Measurements from ENCODE around the gene MRNIP. TPM values are rescaled to one million over a fixed set of nuclear protein-coding genes. Genes with fewer than 3 reads are reported as not detected.

The MRNIP gene
- total RNA-seq, 1 donor from 2014 or later: 21.4 TPM

DNA sequence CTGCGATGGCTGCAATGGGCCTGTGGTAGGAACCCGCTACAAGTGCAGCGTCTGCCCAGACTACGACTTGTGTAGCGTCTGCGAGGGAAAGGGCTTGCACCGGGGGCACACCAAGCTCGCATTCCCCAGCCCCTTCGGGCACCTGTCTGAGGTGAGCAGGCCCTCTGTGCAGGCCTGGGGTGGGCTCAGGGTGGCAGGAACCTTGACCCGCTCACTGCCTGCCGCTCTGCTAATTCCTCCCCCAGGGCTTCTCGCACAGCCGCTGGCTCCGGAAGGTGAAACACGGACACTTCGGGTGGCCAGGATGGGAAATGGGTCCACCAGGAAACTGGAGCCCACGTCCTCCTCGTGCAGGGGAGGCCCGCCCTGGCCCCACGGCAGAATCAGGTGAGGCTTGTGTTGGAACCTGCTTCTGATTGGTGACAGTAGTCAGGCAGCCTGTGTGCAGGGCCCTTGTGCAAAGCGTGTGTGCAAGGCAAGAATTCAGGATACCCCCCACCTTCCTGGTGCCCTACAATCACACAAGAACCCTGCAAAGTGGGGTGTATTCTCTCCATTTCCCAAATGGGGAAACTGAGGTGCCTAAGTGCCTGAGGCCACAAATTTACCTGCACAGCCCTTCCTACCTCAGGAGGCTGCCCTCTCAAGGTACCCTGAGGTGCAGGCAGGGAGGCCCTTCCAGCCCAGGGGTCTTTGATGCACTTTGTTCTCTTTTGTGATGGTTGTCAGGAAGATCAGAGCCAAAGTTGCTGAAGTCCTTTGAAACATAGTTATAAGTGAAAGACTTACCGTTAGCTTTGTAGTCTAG, 34.5 kb downstream of the MRNIP start:
- Histone ChIP-seq H3K27me3 (ENCODE audit: control insufficient read depth in 3 of 3, insufficient read depth in 3 of 3, low read length in 3 of 3) (no peaks in the 10 kb centered on the region), H3K9ac (ENCODE audit: low read depth in 1 of 3, low read length in 3 of 3) (peak overlapping the region in 2 of 3 donors; percentile 2 to 57), H3K36me3 (ENCODE audit: control insufficient read depth in 3 of 3, insufficient read depth in 3 of 3, low read length in 3 of 3) (peaks cover 60 to 67% (median 62%) of the 10 kb centered on the region in 3 donors), H3K27ac (ENCODE audit: low read depth, low read length) (peak overlapping the region; percentile 12), H3K9me3 (ENCODE audit: control insufficient read depth in 3 of 3, low read length in 3 of 3) (no peaks in the 10 kb centered on the region), H3K4me3 (ENCODE audit: low read length in 3 of 3) (peak overlapping the region in 2 of 3 donors; percentile 14 to 29), H3K4me1 (ENCODE audit: control insufficient read depth in 3 of 3, insufficient read depth in 3 of 3, low read length in 3 of 3) (peaks cover 47 to 71% (median 62%) of the 10 kb centered on the region in 3 donors)

DNA sequence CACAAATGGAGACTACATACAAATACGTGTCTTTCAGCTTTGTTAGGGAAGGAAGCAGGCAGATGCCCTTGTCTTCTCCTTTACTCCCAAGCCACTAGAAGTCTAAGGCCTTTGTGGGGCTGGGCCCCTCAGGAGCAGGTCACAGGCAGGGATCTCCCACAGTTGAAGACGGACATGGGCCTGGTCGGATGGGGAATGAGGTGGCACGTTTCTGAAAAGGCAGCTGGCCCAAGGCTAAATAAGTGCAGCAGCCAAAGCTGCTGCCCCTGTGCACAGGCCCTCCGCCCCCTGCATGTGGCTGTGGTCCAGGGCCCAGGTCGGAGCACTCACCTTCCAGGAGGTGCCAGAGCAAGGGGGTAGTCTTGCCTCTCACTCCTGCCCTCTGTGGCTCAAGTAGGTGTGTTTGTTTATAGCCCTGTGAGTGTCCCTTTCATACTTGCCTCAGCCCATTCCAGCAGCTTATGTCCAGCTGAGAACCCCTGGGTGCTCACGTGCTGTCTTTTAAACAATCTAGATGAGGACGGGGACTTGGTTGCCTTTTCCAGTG, 36.1 kb downstream of the MRNIP start:
- Histone ChIP-seq H3K4me3 (ENCODE audit: low read length in 3 of 3) (peak overlapping the region; percentile 84 to 94 (median 93)), H3K9ac (ENCODE audit: low read depth in 1 of 3, low read length in 3 of 3) (peak overlapping the region; percentile 79 to 100 (median 100)), H3K36me3 (ENCODE audit: control insufficient read depth in 3 of 3, insufficient read depth in 3 of 3, low read length in 3 of 3) (peaks cover 47 to 54% (median 50%) of the 10 kb centered on the region in 3 donors), H3K27ac (ENCODE audit: low read depth, low read length) (peak overlapping the region; percentile 99), H3K27me3 (ENCODE audit: control insufficient read depth in 3 of 3, insufficient read depth in 3 of 3, low read length in 3 of 3) (no peaks in the 10 kb centered on the region), H3K9me3 (ENCODE audit: control insufficient read depth in 3 of 3, low read length in 3 of 3) (no peaks in the 10 kb centered on the region), H3K4me1 (ENCODE audit: control insufficient read depth in 3 of 3, insufficient read depth in 3 of 3, low read length in 3 of 3) (peaks cover 58 to 74% (median 64%) of the 10 kb centered on the region in 3 donors)

DNA sequence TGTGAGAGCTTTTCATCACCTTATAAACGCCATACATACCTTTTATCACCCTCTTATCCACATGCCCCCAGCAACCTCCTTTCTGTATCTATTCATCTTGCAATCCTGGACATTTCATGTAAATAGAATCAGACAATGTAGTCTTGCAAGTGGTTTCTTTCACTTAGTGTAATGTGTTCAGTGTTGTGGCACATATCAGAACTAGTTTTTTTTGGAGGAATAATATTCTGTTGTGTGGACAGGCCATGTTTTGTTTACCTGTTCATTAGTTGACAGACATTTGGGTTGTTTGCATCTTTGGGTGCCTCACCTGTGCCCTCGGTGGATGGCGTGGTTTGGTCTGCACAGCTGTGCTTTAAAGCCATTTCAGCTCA, 36.6 kb downstream of the MRNIP start:
- peaks cover 44 to 51% (median 46%) of the 10 kb centered on the region in 3 donors for H3K36me3 ChIP-seq (ENCODE audit: control insufficient read depth in 3 of 3, insufficient read depth in 3 of 3, low read length in 3 of 3)

DNA sequence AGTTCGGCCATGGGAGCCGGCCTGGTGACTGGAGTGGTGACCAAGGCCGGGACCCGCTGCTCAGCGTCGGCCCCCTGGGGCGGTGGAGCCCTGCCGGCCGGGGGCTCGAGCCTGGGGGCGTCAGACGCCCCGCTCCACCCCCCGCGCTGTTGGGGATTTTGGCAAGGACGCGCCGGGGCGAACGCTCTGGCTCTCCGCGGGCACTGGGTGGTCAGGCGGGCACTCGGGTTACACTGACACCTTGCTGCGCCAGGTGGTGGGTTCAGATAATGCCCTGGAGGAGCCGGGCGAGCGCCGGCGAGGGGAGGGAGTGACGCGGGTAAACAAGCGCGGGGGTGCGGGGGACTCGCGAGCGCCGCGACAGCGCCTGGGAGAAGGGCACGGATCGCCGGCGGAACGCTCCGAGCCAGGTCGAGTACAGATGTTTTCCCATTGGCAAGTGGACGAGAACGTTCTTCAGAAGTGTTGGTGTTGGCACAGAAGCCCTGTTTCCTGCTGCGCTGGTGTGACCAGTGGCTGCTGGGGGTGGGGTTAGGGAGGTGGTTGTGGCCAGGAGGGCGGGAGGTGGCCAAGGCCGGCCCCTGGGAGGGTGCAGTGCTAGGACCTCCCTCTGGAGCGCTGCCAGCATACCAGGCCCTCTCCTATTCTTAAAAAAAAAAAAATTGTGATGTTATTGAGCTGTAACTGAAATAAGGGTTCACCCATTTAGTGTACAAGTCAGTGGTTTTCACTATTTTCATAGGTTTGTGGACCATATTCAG, 37.1 kb downstream of the MRNIP start:
- peaks cover 40 to 46% (median 42%) of the 10 kb centered on the region in 3 donors for H3K36me3 ChIP-seq (ENCODE audit: control insufficient read depth in 3 of 3, insufficient read depth in 3 of 3, low read length in 3 of 3)
- peak overlapping the region; percentile 97 to 100 (median 100) for H3K9ac ChIP-seq (ENCODE audit: low read depth in 1 of 3, low read length in 3 of 3)
- H3K4me1 ChIP-seq (ENCODE audit: control insufficient read depth in 3 of 3, insufficient read depth in 3 of 3, low read length in 3 of 3): peaks cover 61 to 75% (median 69%) of the 10 kb centered on the region in 3 donors
- peak overlapping the region; percentile 99 for H3K27ac ChIP-seq (ENCODE audit: low read depth, low read length)
- no peaks in the 10 kb centered on the region for H3K27me3 ChIP-seq (ENCODE audit: control insufficient read depth in 3 of 3, insufficient read depth in 3 of 3, low read length in 3 of 3)
- peak overlapping the region; percentile 84 to 94 (median 93) for H3K4me3 ChIP-seq (ENCODE audit: low read length in 3 of 3)
- H3K9me3 ChIP-seq (ENCODE audit: control insufficient read depth in 3 of 3, low read length in 3 of 3): no peaks in the 10 kb centered on the region

More for the DNA sequence above, 36.6 kb downstream of the MRNIP start:
- no peaks in the 10 kb centered on the region for H3K9me3 ChIP-seq (ENCODE audit: control insufficient read depth in 3 of 3, low read length in 3 of 3)
- peaks cover 61 to 77% (median 67%) of the 10 kb centered on the region in 3 donors for H3K4me1 ChIP-seq (ENCODE audit: control insufficient read depth in 3 of 3, insufficient read depth in 3 of 3, low read length in 3 of 3)
- H3K4me3 ChIP-seq (ENCODE audit: low read length in 3 of 3): peak overlapping the region; percentile 84 to 94 (median 93)
- H3K27ac ChIP-seq (ENCODE audit: low read depth, low read length): peak overlapping the region; percentile 99
- H3K27me3 ChIP-seq (ENCODE audit: control insufficient read depth in 3 of 3, insufficient read depth in 3 of 3, low read length in 3 of 3): no peaks in the 10 kb centered on the region
- H3K9ac ChIP-seq (ENCODE audit: low read depth in 1 of 3, low read length in 3 of 3): peak overlapping the region; percentile 79 to 100 (median 100)

DNA sequence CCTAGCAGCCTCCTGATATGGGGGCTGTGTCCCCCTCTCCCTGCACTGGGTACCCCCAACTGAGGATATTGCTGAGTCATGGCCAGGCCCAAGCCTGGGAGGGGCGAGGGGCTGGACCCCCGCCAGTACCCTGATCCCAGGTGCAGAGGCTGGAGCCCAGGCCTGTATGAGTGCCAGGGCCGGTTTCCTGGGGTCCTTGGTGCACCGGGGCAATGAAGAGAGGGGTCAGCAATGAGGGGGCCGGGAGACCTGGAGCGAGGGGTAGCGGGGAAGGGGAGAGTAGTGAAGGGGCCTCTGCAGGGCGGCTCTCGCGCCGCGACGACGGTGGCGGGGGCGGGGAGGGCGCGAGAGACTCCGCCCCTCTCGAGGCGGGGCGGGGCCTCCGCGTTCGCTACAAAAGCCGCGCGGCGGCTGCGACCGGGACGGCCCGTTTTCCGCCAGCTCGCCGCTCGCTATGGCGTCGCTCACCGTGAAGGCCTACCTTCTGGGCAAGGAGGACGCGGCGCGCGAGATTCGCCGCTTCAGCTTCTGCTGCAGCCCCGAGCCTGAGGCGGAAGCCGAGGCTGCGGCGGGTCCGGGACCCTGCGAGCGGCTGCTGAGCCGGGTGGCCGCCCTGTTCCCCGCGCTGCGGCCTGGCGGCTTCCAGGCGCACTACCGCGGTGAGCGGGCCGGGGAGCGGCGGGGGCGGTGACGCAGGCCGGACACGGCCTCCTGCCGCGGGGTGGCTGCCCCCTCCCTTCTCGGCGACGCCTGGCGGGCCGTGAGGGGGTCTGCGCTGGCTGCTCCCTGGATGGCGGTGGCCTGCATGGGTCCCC, 37.9 kb downstream of the MRNIP start, which contains the start of gene SQSTM1:
TSS of gene SQSTM1 (plus strand) at position 423 of the 815 bp plus-strand sequence. CDS start at position 455, 32 bp downstream.
- peak within 1 kb of the TSS; percentile 97 to 100 (median 100) for H3K9ac ChIP-seq (ENCODE audit: low read depth in 1 of 3, low read length in 3 of 3)
- H3K4me1 ChIP-seq (ENCODE audit: control insufficient read depth in 3 of 3, insufficient read depth in 3 of 3, low read length in 3 of 3): peaks cover 61 to 72% (median 69%) of the 10 kb centered on the region in 3 donors
- peak within 1 kb of the TSS; percentile 84 to 94 (median 93) for H3K4me3 ChIP-seq (ENCODE audit: low read length in 3 of 3)
- peaks cover 34 to 43% (median 39%) of the 10 kb centered on the region in 3 donors for H3K36me3 ChIP-seq (ENCODE audit: control insufficient read depth in 3 of 3, insufficient read depth in 3 of 3, low read length in 3 of 3)
- H3K9me3 ChIP-seq (ENCODE audit: control insufficient read depth in 3 of 3, low read length in 3 of 3): no peaks in the 10 kb centered on the region
- H3K27ac ChIP-seq (ENCODE audit: low read depth, low read length): peak within 1 kb of the TSS; percentile 99
- no peaks in the 10 kb centered on the region for H3K27me3 ChIP-seq (ENCODE audit: control insufficient read depth in 3 of 3, insufficient read depth in 3 of 3, low read length in 3 of 3)

DNA sequence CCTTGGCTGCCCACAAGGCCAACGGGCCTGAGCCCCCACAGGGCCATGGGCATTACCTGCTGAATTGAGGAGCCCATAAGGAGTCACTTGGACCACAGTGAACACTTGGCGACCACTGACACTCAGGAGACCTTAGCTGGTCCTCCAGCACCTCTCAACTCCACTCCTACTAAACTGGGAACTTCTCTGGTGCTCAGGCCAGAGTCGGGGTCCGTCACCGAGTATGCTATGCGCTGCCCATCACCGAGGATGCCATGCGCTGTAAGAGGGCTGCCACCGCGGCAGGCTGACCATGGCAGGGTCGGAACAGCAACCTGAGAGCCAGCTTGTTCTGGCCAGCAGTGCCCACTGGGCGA, 38.5 kb downstream of the MRNIP start:
- Histone ChIP-seq H3K36me3 (ENCODE audit: control insufficient read depth in 3 of 3, insufficient read depth in 3 of 3, low read length in 3 of 3) (peaks cover 28 to 37% (median 33%) of the 10 kb centered on the region in 3 donors), H3K27me3 (ENCODE audit: control insufficient read depth in 3 of 3, insufficient read depth in 3 of 3, low read length in 3 of 3) (no peaks in the 10 kb centered on the region), H3K27ac (ENCODE audit: low read depth, low read length) (peak overlapping the region; percentile 99), H3K9ac (ENCODE audit: low read depth in 1 of 3, low read length in 3 of 3) (peak overlapping the region; percentile 95 to 100 (median 100)), H3K4me1 (ENCODE audit: control insufficient read depth in 3 of 3, insufficient read depth in 3 of 3, low read length in 3 of 3) (peaks cover 58 to 66% (median 64%) of the 10 kb centered on the region in 3 donors), H3K4me3 (ENCODE audit: low read length in 3 of 3) (peak overlapping the region; percentile 83 to 94 (median 93)), H3K9me3 (ENCODE audit: control insufficient read depth in 3 of 3, low read length in 3 of 3) (no peaks in the 10 kb centered on the region)

DNA sequence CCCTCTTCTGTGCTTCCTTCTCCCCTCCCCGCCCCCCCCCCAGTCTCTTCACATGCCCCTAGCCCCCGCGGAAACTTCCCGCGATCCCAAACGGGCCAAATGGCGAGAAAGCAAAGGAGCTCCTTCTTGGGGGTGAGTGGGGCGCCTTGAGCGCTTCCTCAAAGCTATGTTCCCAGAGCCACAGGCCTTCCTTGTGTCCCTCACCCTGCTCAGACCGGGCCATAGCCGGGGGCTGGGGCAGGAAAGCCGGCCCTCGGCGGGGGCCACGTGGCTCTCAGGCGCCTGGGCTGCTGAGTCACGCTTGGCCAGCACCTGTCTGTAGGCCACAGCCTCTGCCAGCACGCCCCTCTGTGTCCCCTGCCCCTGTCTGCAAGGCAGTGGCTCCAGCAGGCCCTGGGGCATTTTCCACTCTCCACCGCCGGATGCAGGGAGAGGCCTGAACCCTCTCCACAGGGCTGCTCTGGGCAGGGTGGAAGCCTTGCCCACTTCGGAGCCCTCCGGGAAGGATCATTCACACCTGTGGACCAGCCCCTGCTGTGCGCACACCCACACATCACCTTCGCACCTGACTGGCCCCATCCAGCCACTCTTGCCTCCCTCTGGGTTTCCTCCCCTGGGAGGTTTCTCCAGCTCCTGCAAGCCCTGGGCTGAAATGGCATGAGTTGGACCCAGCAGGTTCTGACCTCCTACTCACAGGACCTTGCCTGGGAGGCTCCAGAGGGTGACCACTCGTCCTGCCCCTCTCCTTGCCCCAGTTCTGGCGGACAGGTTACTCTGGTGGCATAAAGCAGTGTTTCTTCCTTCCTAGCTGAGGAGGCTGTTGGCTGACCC, 39.1 kb downstream of the MRNIP start:
- Histone ChIP-seq H3K9ac (ENCODE audit: low read depth in 1 of 3, low read length in 3 of 3) (peak overlapping the region; percentile 95 to 100 (median 100)), H3K27ac (ENCODE audit: low read depth, low read length) (peak overlapping the region; percentile 99), H3K4me1 (ENCODE audit: control insufficient read depth in 3 of 3, insufficient read depth in 3 of 3, low read length in 3 of 3) (peaks cover 53 to 60% (median 59%) of the 10 kb centered on the region in 3 donors)

DNA sequence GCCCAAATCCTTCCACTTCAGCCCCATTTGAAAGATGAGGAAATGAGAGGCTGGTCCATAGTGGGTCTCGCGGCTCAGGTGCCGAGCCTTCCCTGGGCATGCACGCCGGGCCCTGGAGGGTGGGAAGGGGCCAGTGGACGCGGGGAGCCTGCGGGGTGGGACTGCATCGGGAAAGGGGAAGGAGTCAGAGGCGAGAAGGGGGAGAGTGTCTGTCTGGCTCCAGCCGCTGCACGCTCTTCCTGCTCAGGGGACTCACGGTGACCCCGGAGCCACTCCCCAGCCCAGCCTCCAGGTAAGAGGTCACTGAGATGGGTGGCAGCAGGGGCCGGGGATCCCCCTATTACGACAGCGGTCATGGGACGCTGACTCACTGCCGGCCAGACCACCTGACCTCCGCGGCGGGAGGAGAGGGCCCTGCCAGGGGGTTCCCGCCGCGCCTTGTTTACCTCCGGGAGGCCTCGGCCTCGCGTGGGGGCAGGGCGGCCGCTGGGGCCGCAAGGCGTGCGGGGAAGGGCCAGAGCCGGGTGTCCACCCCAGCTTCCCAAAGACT, 39.8 kb downstream of the MRNIP start:
- Histone ChIP-seq H3K9me3 (ENCODE audit: control insufficient read depth in 3 of 3, low read length in 3 of 3) (no peaks in the 10 kb centered on the region), H3K4me1 (ENCODE audit: control insufficient read depth in 3 of 3, insufficient read depth in 3 of 3, low read length in 3 of 3) (peaks cover 46 to 53% (median 52%) of the 10 kb centered on the region in 3 donors)

More for the DNA sequence above, 39.1 kb downstream of the MRNIP start:
- H3K27me3 ChIP-seq (ENCODE audit: control insufficient read depth in 3 of 3, insufficient read depth in 3 of 3, low read length in 3 of 3): no peaks in the 10 kb centered on the region
- no peaks in the 10 kb centered on the region for H3K9me3 ChIP-seq (ENCODE audit: control insufficient read depth in 3 of 3, low read length in 3 of 3)
- H3K36me3 ChIP-seq (ENCODE audit: control insufficient read depth in 3 of 3, insufficient read depth in 3 of 3, low read length in 3 of 3): peaks cover 22 to 31% (median 27%) of the 10 kb centered on the region in 3 donors
- peak overlapping the region; percentile 83 to 94 (median 93) for H3K4me3 ChIP-seq (ENCODE audit: low read length in 3 of 3)

More for the DNA sequence above, 39.8 kb downstream of the MRNIP start:
- H3K4me3 ChIP-seq (ENCODE audit: low read length in 3 of 3): peak overlapping the region; percentile 78 to 94 (median 93)
- peak overlapping the region; percentile 99 for H3K27ac ChIP-seq (ENCODE audit: low read depth, low read length)
- peak overlapping the region; percentile 95 to 100 (median 100) for H3K9ac ChIP-seq (ENCODE audit: low read depth in 1 of 3, low read length in 3 of 3)
- H3K27me3 ChIP-seq (ENCODE audit: control insufficient read depth in 3 of 3, insufficient read depth in 3 of 3, low read length in 3 of 3): no peaks in the 10 kb centered on the region
- H3K36me3 ChIP-seq (ENCODE audit: control insufficient read depth in 3 of 3, insufficient read depth in 3 of 3, low read length in 3 of 3): peaks cover 17 to 24% (median 20%) of the 10 kb centered on the region in 3 donors

Data from skeletal muscle tissue (tissue), 4 donors.